Measurements from ENCODE around the gene PAXIP1. TPM values are rescaled to one million over a fixed set of nuclear protein-coding genes. Genes with fewer than 3 reads are reported as not detected.

PAXIP1 gene
- total and polyA plus RNA-seq, 2 donors (not counting 1 experiment from before 2014, with no cell fraction given) = 5.8 to 6.4 TPM

GRCh38 chr7:154950960-154951359, 52.0 kb downstream of the PAXIP1 start:
- no peak overlapping the region for H3K27ac ChIP-seq (ENCODE audit: insufficient read depth, low read length)
- H3K36me3 ChIP-seq (ENCODE audit: control insufficient read depth, insufficient read depth, low read length) = peaks cover 4% of the 10 kb centered on the region
- no peak overlapping the region for H2AFZ ChIP-seq (ENCODE audit: low read length)
- H3K79me2 ChIP-seq (ENCODE audit: control insufficient read depth, insufficient read depth, low read length) = no peaks in the 10 kb centered on the region
- DNase-seq (ENCODE audit: low read depth in 2 of 2) = no peak
- TF ChIP-seq CTCF (conservative IDR thresholded peaks at IDR 0.05 in 1 of 2, IDR thresholded peaks at IDR 0.05 in 1 of 2; ENCODE audit: low read depth in 1 of 2, low read length in 2 of 2) = no peak
- no peak for TF ChIP-seq EZH2 (IDR thresholded peaks at IDR 0.05; ENCODE audit: low read length, missing control alignments)
- H3K4me1 ChIP-seq (ENCODE audit: control insufficient read depth, extremely low read depth, insufficient read depth, low read length) = no peaks in the 10 kb centered on the region
- H3K27me3 ChIP-seq (ENCODE audit: control insufficient read depth, insufficient read depth, low read length) = no peaks in the 10 kb centered on the region
- no peaks in the 10 kb centered on the region for H3K9me3 ChIP-seq (ENCODE audit: control insufficient read depth, insufficient read depth, low read depth, low read length)
- no peak overlapping the region for H3K4me3 ChIP-seq (replicated peaks in 1 of 4; ENCODE audit: control extremely low read depth in 1 of 4, insufficient read depth in 1 of 4, low read depth in 3 of 4, low read length in 4 of 4)
- H3K4me2 ChIP-seq (ENCODE audit: extremely low read depth, insufficient read depth, low read length) = no peak overlapping the region
- H3K9ac ChIP-seq (ENCODE audit: insufficient read depth, low read length) = no peak overlapping the region
- H4K20me1 ChIP-seq (ENCODE audit: control insufficient read depth, extremely low read depth, insufficient read depth, low read length) = peaks cover 2% of the 10 kb centered on the region

- H3K4me2 ChIP-seq (ENCODE audit: extremely low read depth, insufficient read depth, low read length) = no peak overlapping the region
- H4K20me1 ChIP-seq (ENCODE audit: control insufficient read depth, extremely low read depth, insufficient read depth, low read length) = peaks cover 2% of the 10 kb centered on the region
- no peak overlapping the region for H3K4me3 ChIP-seq (replicated peaks in 1 of 4; ENCODE audit: control extremely low read depth in 1 of 4, insufficient read depth in 1 of 4, low read depth in 3 of 4, low read length in 4 of 4)
- DNase-seq (ENCODE audit: low read depth in 2 of 2) = no peak
- no peaks in the 10 kb centered on the region for H3K9me3 ChIP-seq (ENCODE audit: control insufficient read depth, insufficient read depth, low read depth, low read length)
- no peak overlapping the region for H3K9ac ChIP-seq (ENCODE audit: insufficient read depth, low read length)
- no peak overlapping the region for H3K27ac ChIP-seq (ENCODE audit: insufficient read depth, low read length)
- H3K36me3 ChIP-seq (ENCODE audit: control insufficient read depth, insufficient read depth, low read length) = peaks cover 10% of the 10 kb centered on the region
- no peaks in the 10 kb centered on the region for H3K4me1 ChIP-seq (ENCODE audit: control insufficient read depth, extremely low read depth, insufficient read depth, low read length)
- TF ChIP-seq CTCF (conservative IDR thresholded peaks at IDR 0.05 in 1 of 2, IDR thresholded peaks at IDR 0.05 in 1 of 2; ENCODE audit: low read depth in 1 of 2, low read length in 2 of 2) (no peak), EZH2 (IDR thresholded peaks at IDR 0.05; ENCODE audit: low read length, missing control alignments) (no peak)
- no peaks in the 10 kb centered on the region for H3K27me3 ChIP-seq (ENCODE audit: control insufficient read depth, insufficient read depth, low read length)
- H2AFZ ChIP-seq (ENCODE audit: low read length) = no peak overlapping the region
- no peaks in the 10 kb centered on the region for H3K79me2 ChIP-seq (ENCODE audit: control insufficient read depth, insufficient read depth, low read length)
These were observed 55.3 kb downstream of the PAXIP1 start for GRCh38 chr7:154947604-154948003.

- H3K9ac ChIP-seq (ENCODE audit: insufficient read depth, low read length) = no peak overlapping the region
- H3K4me3 ChIP-seq (replicated peaks in 1 of 4; ENCODE audit: control extremely low read depth in 1 of 4, insufficient read depth in 1 of 4, low read depth in 3 of 4, low read length in 4 of 4) = no peak overlapping the region
- peaks cover 10% of the 10 kb centered on the region for H3K36me3 ChIP-seq (ENCODE audit: control insufficient read depth, insufficient read depth, low read length)
- no peaks in the 10 kb centered on the region for H3K27me3 ChIP-seq (ENCODE audit: control insufficient read depth, insufficient read depth, low read length)
- H2AFZ ChIP-seq (ENCODE audit: low read length) = no peak overlapping the region
- DNase-seq (ENCODE audit: low read depth in 2 of 2) = no peak
- H3K79me2 ChIP-seq (ENCODE audit: control insufficient read depth, insufficient read depth, low read length) = no peaks in the 10 kb centered on the region
- H3K4me2 ChIP-seq (ENCODE audit: extremely low read depth, insufficient read depth, low read length) = no peak overlapping the region
- no peaks in the 10 kb centered on the region for H3K9me3 ChIP-seq (ENCODE audit: control insufficient read depth, insufficient read depth, low read depth, low read length)
- H3K4me1 ChIP-seq (ENCODE audit: control insufficient read depth, extremely low read depth, insufficient read depth, low read length) = no peaks in the 10 kb centered on the region
- no peak for TF ChIP-seq EZH2 (IDR thresholded peaks at IDR 0.05; ENCODE audit: low read length, missing control alignments)
- no peak for TF ChIP-seq CTCF (conservative IDR thresholded peaks at IDR 0.05 in 1 of 2, IDR thresholded peaks at IDR 0.05 in 1 of 2; ENCODE audit: low read depth in 1 of 2, low read length in 2 of 2)
- peaks cover 2% of the 10 kb centered on the region for H4K20me1 ChIP-seq (ENCODE audit: control insufficient read depth, extremely low read depth, insufficient read depth, low read length)
- no peak overlapping the region for H3K27ac ChIP-seq (ENCODE audit: insufficient read depth, low read length)
These were observed 56.8 kb downstream of the PAXIP1 start for GRCh38 chr7:154946166-154946565.
